KBM-7 (cell line): Measurements from ENCODE around the gene CTF1.

Experiments used
- DNase-seq: peaks from one replicate; pipeline ENCODE4 v3.0.0-alpha.2; 2015
- in situ Hi-C: fragments of 300-500 bp; cut with MboI; formaldehyde crosslinking; loops from 2 replicates; pipeline ENCODE4 v1.14.3; 2020; ENCODE audit warnings: low sequenced_read_pairs, low pct_unique_long_range_greater_than_20kb, mixed read lengths

Gene CTF1

DNA sequence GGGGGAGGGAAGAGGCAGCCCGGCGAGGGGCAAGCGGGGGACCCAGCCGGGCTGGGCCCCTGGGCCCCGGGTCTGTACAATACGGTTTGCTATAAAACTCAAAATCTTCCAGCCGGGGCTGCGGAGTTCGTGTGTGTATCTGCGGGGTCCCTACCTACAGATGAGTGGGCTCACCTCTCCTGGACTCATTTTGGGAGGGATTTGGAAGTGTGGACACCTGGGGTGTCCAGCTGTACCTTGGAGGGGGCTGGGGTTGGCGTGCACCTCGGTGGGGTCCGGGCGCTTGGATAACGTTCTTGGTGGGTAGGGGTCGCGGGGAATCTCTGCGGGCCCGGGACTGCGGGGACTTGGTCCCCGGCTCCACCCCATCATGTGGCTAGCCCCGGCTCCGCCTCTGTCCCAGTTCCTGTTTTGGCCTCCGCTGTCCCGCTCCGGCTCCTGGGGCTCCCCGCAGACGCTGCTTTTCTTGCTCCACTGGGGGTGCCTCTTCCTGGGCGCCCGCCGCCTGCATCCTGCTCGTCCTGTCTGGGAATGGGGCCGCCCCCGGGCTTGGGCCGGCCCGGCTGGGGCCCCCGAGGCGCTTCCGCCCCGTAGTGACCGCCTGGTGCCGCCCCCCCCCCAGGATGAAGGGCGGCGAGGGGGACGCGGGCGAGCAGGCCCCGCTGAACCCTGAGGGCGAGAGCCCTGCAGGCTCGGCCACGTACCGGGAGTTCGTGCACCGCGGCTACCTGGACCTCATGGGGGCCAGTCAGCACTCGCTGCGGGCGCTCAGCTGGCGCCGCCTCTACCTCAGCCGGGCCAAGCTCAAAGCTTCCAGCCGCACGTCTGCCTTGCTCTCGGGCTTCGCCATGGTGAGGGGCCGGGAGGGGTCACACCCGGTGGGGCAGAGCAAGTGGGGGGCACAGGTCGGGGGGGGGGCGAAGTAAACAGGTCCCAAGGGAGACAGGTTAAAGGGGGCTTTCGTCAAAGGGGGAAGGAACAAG lies 52.5 kb downstream of the CTF1 start, which contains the start of gene ORAI3:
TSS of gene ORAI3 (plus strand) at position 402 of the 983 bp plus-strand sequence. CDS start at position 624, 222 bp downstream.
- peak; percentile 73 for DNase-seq
- in situ Hi-C loops, result no loop called here

DNA sequence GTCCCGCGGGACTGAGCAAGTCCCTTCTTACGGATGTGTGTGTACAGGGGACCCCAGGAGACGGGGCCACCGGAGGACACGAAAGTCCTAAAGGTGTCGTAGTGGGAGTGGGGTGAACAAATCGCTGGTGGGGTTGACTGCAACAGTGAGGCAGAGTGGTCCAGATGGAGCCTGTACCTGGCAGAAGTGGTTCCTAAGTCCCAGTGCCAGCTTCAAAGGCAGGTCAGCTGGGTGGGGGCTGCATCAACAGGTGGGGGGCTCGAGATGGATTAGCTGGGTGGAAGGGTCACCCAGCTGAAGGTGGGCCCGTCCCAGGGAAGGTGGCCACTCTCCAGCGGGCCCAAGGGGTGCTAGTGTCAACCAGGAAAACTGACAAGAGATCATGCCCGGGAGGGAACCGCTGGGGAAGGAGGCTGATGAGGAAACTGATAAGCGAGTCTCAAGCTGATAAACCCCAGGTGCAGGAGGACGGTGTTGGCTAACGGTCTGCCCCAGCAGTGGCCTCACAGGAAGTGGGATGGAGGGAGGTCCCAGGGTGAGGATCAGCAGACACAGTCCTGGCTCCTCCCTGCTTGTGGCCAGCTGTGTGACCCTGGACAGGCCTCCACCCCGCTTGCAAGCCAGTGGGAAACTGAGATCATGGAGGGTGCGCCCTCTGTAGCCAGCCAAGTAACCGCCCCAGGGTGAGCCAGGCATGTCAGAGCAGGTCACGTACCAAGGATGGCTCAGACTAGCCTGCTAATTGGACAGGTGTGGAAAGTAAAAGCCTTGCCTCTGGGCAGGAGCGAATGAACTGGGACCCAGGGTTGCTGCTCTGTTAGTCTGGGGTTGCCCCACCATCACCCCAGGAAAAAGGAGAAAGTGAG lies 53.5 kb downstream of the CTF1 start:
- in situ Hi-C loops, result no loop called here
- peak; percentile 93 for DNase-seq

- no peak for DNase-seq
- in situ Hi-C loops, result no loop called here
Observed at GRCh38 chr16:30950516-30951065, 54.2 kb downstream of the CTF1 start.

GRCh38 chr16:30951193-30951592 lies 54.8 kb downstream of the CTF1 start:
- in situ Hi-C loops, result no loop called here
- DNase-seq, result no peak

DNA sequence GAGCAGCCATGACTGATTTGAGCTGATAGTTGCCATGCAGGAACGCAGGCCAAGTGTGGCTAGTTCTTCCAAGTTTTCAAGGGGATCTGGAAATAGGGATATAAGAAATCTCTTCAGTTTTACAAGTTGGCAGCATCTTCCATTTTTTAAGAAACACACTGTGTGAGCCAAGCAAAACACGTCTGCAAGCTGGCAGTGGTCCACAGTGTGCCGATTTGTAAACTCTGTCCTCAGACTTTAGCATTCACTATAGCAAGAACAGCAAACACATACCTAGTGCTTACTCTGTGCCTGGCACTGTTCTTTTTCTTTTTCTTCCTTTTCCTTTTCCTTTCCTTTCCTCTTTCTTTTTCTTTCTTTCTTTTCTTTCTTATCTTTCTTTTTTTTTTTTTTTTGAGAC lies 55.3 kb downstream of the CTF1 start:
- DNase-seq, result no peak
- in situ Hi-C loops, result no loop called here

DNA sequence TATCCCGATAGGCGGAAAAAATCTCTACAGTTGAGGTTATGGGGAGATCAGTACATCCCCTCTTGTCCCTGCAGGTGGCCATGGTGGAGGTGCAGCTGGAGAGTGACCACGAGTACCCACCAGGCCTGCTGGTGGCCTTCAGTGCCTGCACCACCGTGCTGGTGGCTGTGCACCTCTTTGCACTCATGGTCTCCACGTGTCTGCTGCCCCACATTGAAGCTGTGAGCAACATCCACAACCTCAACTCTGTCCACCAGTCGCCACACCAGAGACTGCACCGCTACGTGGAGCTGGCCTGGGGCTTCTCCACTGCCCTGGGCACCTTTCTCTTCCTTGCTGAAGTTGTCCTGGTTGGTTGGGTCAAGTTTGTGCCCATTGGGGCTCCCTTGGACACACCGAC lies 56.7 kb downstream of the CTF1 start:
- DNase-seq, result no peak
- in situ Hi-C loops, result no loop called here
